A549 treated with AZD9567 at 1 μM for 4 hours (cell line): ENCODE results near the gene RGMA. TPM values are rescaled to one million over a fixed set of nuclear protein-coding genes. Genes with fewer than 3 reads are reported as not detected.

Experiments
- total RNA-seq: library from RNA; stranded (reverse); fragments of 200-300 nt; extraction: Qiagen RNA extraction; gene quantifications from 5 replicates; pipeline ENCODE4 v1.2.3, GENCODE V29; 2022; ENCODE audit not compliant: insufficient read depth

Gene RGMA
- 0.09 to 0.31 TPM (median 0.17 TPM) in 4 of 5 replicates, not detected in the other for total RNA-seq

GRCh38 chr15:93088981-93089726 lies at the start of gene RGMA:
Gene RGMA, minus strand, starts transcription at chr15:93089211. Its CDS starts 279 bp downstream, at chr15:93088932.

Other genes starting within 250 kb of the RGMA start
- gene CHD2, start 188.9 kb downstream of the RGMA start, total RNA-seq = 23.7 to 30.8 TPM (median 27.7 TPM) in 5 replicates